C4-2B (cell line): ENCODE results near the gene PTPRM.

Source experiments
- CTCF ChIP-seq: fragments of 450-650 bp; conservative IDR thresholded peaks from 2 replicates; pipeline ENCODE4 v1.5.1; 2017; ENCODE audit warnings: mild to moderate bottlenecking
- ZFX ChIP-seq: fragments of 450-650 bp; IDR thresholded peaks from 2 replicates; pipeline ENCODE4 v1.6.1; 2017

GRCh38 chr18:7807936-7808453 is 240.9 kb downstream of the PTPRM start:
- TF ChIP-seq CTCF (no peak), ZFX (no peak)
